ENCODE data around the gene IRF2BPL. TPM values are rescaled to one million over a fixed set of nuclear protein-coding genes. Genes with fewer than 3 reads are reported as not detected.

The IRF2BPL gene
- total RNA-seq, 2 experiments from 2014 or later, result 70.9 to 71.8 TPM

DNA sequence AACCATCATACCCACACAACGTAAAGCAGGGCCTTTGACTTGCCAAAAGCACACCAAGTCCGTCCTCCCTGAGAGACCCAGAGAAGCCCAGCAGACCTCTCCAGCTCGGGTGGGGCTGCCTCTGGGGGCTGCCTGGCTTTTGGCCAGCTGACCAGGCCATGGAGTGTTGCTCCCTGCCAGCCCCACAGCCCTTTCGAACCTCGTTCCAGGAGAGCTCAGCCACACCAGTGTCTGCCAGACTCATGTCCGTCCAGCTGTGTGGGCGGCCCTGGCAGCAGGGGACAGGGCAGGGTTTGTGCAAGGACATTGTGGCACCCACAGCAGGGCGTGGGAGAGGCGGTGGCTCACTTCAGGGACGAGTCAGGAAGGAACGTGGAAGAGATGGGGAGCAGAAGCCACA, 22.6 kb upstream of the IRF2BPL start:
- H3K4me1 Mint-ChIP-seq (ENCODE audit: low read depth), result peaks cover 30% of the 10 kb centered on the region
- TF ChIP-seq, protein P1, sequence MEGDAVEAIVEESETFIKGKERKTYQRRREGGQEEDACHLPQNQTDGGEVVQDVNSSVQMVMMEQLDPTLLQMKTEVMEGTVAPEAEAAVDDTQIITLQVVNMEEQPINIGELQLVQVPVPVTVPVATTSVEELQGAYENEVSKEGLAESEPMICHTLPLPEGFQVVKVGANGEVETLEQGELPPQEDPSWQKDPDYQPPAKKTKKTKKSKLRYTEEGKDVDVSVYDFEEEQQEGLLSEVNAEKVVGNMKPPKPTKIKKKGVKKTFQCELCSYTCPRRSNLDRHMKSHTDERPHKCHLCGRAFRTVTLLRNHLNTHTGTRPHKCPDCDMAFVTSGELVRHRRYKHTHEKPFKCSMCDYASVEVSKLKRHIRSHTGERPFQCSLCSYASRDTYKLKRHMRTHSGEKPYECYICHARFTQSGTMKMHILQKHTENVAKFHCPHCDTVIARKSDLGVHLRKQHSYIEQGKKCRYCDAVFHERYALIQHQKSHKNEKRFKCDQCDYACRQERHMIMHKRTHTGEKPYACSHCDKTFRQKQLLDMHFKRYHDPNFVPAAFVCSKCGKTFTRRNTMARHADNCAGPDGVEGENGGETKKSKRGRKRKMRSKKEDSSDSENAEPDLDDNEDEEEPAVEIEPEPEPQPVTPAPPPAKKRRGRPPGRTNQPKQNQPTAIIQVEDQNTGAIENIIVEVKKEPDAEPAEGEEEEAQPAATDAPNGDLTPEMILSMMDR (IDR thresholded peaks at IDR 0.05), result no peak
- H3K4me1 ChIP-seq (ENCODE audit: insufficient read depth, low read length), result peaks cover 33% of the 10 kb centered on the region
- H3K27ac ChIP-seq (ENCODE audit: low read depth in 1 of 2, low read length in 2 of 2), result no peak overlapping the region
- H3K9me3 Mint-ChIP-seq, result no peaks in the 10 kb centered on the region
- no peak overlapping the region for H3K27ac Mint-ChIP-seq
- no peaks in the 10 kb centered on the region for H3K27me3 Mint-ChIP-seq
- peaks cover 0 to 4% of the 10 kb centered on the region in 2 experiments for H3K9me3 ChIP-seq (ENCODE audit: control insufficient read depth in 1 of 2, insufficient read depth in 1 of 2, low read length in 2 of 2)
- intact Hi-C loops (cut with DNase I, micrococcal nuclease), result loop anchor here in 1 of 2 experiments (5.0 kb wide), 1 partner anchor 39 kb away; no protein-coding TSS in a partner anchor
- ATAC-seq (ENCODE audit: poor library complexity) (no peak), DNase-seq (no peak)
- H3K27me3 ChIP-seq (ENCODE audit: control insufficient read depth in 1 of 2, insufficient read depth in 2 of 2, low read length in 2 of 2), result no peaks in the 10 kb centered on the region
- CTCF ChIA-PET, result interaction anchor here (0.6 to 1.7 kb wide), 4 partner anchors 9 to 179 kb away, joined by 3 to 5 read pairs (median 4); no protein-coding TSS in a partner anchor
- H3K36me3 ChIP-seq (ENCODE audit: insufficient read depth, low read length), result no peaks in the 10 kb centered on the region
- POLR2A ChIA-PET, result interaction anchor here (0.8 to 1.1 kb wide), 2 partner anchors 11 to 18 kb away, joined by 3 read pairs; no protein-coding TSS in a partner anchor
- H3K4me3 Mint-ChIP-seq, result no peak overlapping the region
- no peaks in the 10 kb centered on the region for H3K36me3 Mint-ChIP-seq (ENCODE audit: low read depth)
- H3K4me3 ChIP-seq (ENCODE audit: low read length), result no peak overlapping the region

DNA sequence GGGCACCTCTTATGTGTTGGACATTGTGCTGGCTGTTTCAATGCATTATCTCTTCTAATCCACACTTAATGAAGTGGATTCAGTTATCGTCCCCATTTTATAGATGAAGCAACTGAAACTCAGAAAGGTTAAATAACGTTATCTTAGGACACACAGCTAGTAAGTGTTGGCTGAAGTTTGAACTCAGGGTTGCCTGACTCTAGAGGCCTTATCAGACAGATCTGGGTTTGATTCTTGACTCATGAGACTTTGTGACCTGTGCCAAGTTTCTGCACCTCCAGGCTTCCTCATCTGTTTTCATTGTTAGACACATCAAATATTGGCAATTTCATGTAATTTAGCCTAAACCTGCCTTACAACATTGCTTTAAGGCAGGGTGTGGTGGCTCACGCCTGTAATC, 18.2 kb upstream of the IRF2BPL start:
- no peak for ATAC-seq (ENCODE audit: poor library complexity)
- intact Hi-C loops (cut with DNase I, micrococcal nuclease), result no loop called here
- TF ChIP-seq, protein P1 (IDR thresholded peaks at IDR 0.05), result no peak
- no peaks in the 10 kb centered on the region for H3K9me3 ChIP-seq (ENCODE audit: control insufficient read depth in 1 of 2, insufficient read depth in 1 of 2, low read length in 2 of 2)
- ChIA-PET POLR2A (interaction anchor here (9.9 kb wide), 1 partner anchor 17 kb away, joined by 220 read pairs; the partner anchor contains the start of gene IRF2BPL), CTCF (no interaction called here)
- no peak overlapping the region for H3K4me3 ChIP-seq (ENCODE audit: low read length)
- peaks cover 45% of the 10 kb centered on the region for H3K4me1 ChIP-seq (ENCODE audit: insufficient read depth, low read length)
- no peaks in the 10 kb centered on the region for H3K27me3 ChIP-seq (ENCODE audit: control insufficient read depth in 1 of 2, insufficient read depth in 2 of 2, low read length in 2 of 2)
- Mint-ChIP-seq H3K36me3 (ENCODE audit: low read depth) (no peaks in the 10 kb centered on the region), H3K4me1 (ENCODE audit: low read depth) (peaks cover 52% of the 10 kb centered on the region), H3K27ac (no peak overlapping the region), H3K9me3 (no peaks in the 10 kb centered on the region), H3K4me3 (no peak overlapping the region), H3K27me3 (no peaks in the 10 kb centered on the region)
- H3K36me3 ChIP-seq (ENCODE audit: insufficient read depth, low read length), result no peaks in the 10 kb centered on the region
- no peak overlapping the region for H3K27ac ChIP-seq (ENCODE audit: low read depth in 1 of 2, low read length in 2 of 2)
- no peak for DNase-seq

DNA sequence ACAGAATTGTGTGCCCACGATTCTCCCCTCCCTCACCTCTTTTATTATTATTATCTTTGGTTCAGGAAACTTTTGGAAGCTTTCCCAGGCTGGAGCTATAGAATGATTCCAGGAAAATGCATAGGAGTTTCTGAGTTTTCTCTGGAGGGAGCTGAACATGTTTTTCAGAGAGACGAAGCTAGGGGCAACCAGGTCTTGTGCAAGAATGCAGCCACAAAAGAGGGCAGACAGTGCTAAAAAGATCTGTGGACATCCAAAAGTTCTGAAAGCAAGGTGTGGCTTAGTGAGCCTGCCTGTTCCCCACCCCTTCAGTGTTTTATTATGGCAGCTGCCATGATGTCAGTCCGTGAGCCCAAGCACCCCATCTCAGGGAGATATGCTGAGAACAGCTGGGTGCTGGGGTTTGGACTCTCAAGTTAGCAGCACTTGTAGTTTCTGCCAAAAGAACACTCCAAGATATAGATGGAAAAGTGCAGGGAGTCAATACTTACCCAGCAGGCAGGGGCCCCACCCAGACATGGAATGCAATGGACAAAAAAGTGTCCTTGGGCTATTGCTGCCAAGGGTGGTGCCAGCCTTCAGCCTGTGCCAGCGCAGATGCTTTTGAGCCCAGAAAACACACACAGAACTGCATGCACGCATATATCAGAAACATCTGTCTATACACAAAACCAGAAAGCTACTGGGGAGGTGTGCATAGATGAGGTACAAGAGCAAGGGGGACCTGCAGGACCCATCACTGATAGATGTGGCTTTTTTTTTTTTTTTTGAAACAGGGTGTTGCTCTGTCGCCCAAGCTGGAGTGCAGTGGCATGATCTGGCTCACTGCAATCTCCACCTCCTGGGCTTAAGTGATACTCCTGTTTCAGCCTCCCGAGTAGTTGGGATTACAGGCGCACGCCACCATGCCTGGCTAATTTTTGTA, 17.0 kb upstream of the IRF2BPL start:
- no peak overlapping the region for H3K4me3 ChIP-seq (ENCODE audit: low read length)
- ATAC-seq (ENCODE audit: poor library complexity) (no peak), DNase-seq (no peak)
- Mint-ChIP-seq H3K4me3 (no peak overlapping the region), H3K27me3 (no peaks in the 10 kb centered on the region), H3K9me3 (no peaks in the 10 kb centered on the region), H3K36me3 (ENCODE audit: low read depth) (peaks cover 2% of the 10 kb centered on the region), H3K4me1 (ENCODE audit: low read depth) (peaks cover 65% of the 10 kb centered on the region), H3K27ac (no peak overlapping the region)
- H3K36me3 ChIP-seq (ENCODE audit: insufficient read depth, low read length), result no peaks in the 10 kb centered on the region
- no peak overlapping the region for H3K27ac ChIP-seq (ENCODE audit: low read depth in 1 of 2, low read length in 2 of 2)
- no peaks in the 10 kb centered on the region for H3K9me3 ChIP-seq (ENCODE audit: control insufficient read depth in 1 of 2, insufficient read depth in 1 of 2, low read length in 2 of 2)
- H3K27me3 ChIP-seq (ENCODE audit: control insufficient read depth in 1 of 2, insufficient read depth in 2 of 2, low read length in 2 of 2), result no peaks in the 10 kb centered on the region
- TF ChIP-seq, protein P1 (IDR thresholded peaks at IDR 0.05), result no peak
- intact Hi-C loops (cut with DNase I, micrococcal nuclease), result no loop called here
- H3K4me1 ChIP-seq (ENCODE audit: insufficient read depth, low read length), result peaks cover 57% of the 10 kb centered on the region
- CTCF ChIA-PET, result interaction anchor here (0.9 to 2.0 kb wide), 4 partner anchors 12 to 173 kb away, joined by 3 to 8 read pairs (median 4); no protein-coding TSS in a partner anchor
- POLR2A ChIA-PET, result interaction anchor here (2.6 to 9.9 kb wide), 3 partner anchors 16 to 92 kb away, joined by 6 to 220 read pairs (median 69); partner anchors contain the start of gene IRF2BPL
